ENCODE results near the gene SERPINA3. TPM values are rescaled to one million over a fixed set of nuclear protein-coding genes. Genes with fewer than 3 reads are reported as not detected.

The SERPINA3 gene
- total RNA-seq, 1 experiment from 2014 or later = not detected

Other genes with a start within 250 kb of the SERPINA3 start
- gene SERPINA2, start 245.7 kb upstream of the SERPINA3 start, total RNA-seq (2014; rRNA removed) = not detected in 2 replicates
- 5.4 and 10.5 TPM in 2 replicates for gene SERPINA1, start 223.8 kb upstream of the SERPINA3 start, total RNA-seq (2014; rRNA removed)
- gene SERPINA11, start 159.6 kb upstream of the SERPINA3 start, total RNA-seq (2014; rRNA removed) = not detected in 2 replicates
- gene SERPINA9, start 136.2 kb upstream of the SERPINA3 start, total RNA-seq (2014; rRNA removed) = not detected in 2 replicates
- not detected in 2 replicates for gene SERPINA12, start 102.9 kb upstream of the SERPINA3 start, total RNA-seq (2014; rRNA removed)
- gene SERPINA4, start 50.9 kb upstream of the SERPINA3 start, total RNA-seq (2014; rRNA removed) = not detected in 2 replicates
- gene SERPINA5, start 31.0 kb upstream of the SERPINA3 start, total RNA-seq (2014; rRNA removed) = not detected in 2 replicates
- gene GSC, start 157.7 kb downstream of the SERPINA3 start, total RNA-seq (2014; rRNA removed) = not detected in 2 replicates